SK-N-SH treated with all-trans-retinoic acid at 6 μM for 48 hours (cell line): ENCODE results near the gene ADIG.

Source experiments
- ATAC-seq: fragments of 200-7000 bp; cut with Tn5 transposase; 3 replicates; pipeline ENCODE4 v1.9.1; 2020; ENCODE audit warnings: mild to moderate bottlenecking, moderate library complexity
- BACH2 ChIP-seq: fragments of 250-450 bp; sonication (Bioruptor Pico); IDR thresholded peaks from 2 replicates; pipeline ENCODE4 v1.9.0; 2021; ENCODE audit warnings: mild to moderate bottlenecking, borderline replicate concordance
- CREB5 ChIP-seq: fragments of 250-450 bp; sonication (Bioruptor Pico); IDR thresholded peaks from 2 replicates; pipeline ENCODE4 v1.5.1; 2020; ENCODE audit warnings: low read depth, mild to moderate bottlenecking, moderate library complexity
- CSDC2 ChIP-seq: fragments of 250-450 bp; sonication (Bioruptor Pico); IDR thresholded peaks from 2 replicates; pipeline ENCODE4 v1.5.0; 2020; ENCODE audit warnings: mild to moderate bottlenecking, moderate library complexity
- CSRNP3 ChIP-seq: fragments of 250-450 bp; sonication (Bioruptor Pico); IDR thresholded peaks from 2 replicates; pipeline ENCODE4 v1.5.1; 2021; ENCODE audit warnings: mild to moderate bottlenecking, moderate library complexity
- ESRRG ChIP-seq: fragments of 250-450 bp; sonication (Bioruptor Pico); IDR thresholded peaks from 2 replicates; pipeline ENCODE4 v1.6.1; 2021; ENCODE audit warnings: mild to moderate bottlenecking
- GLIS3 ChIP-seq: fragments of 250-450 bp; sonication (Bioruptor Pico); IDR thresholded peaks from 2 replicates; pipeline ENCODE4 v1.5.0; 2020; ENCODE audit warnings: mild to moderate bottlenecking, moderate library complexity
- OSR1 ChIP-seq: fragments of 250-450 bp; sonication (Bioruptor Pico); IDR thresholded peaks from 2 replicates; pipeline ENCODE4 v1.8.0; 2022; ENCODE audit warnings: moderate library complexity, mild to moderate bottlenecking, inconsistent platforms
- RARB ChIP-seq: fragments of 250-450 bp; sonication (Bioruptor Pico); IDR thresholded peaks from 2 replicates; pipeline ENCODE4 v1.8.0; 2021; ENCODE audit warnings: mild to moderate bottlenecking, moderate library complexity
- TCF4 ChIP-seq: fragments of 250-450 bp; sonication (Bioruptor Pico); IDR thresholded peaks from 2 replicates; pipeline ENCODE4 v1.8.0; 2021; ENCODE audit warnings: mild to moderate bottlenecking, moderate library complexity, borderline replicate concordance
- TOX ChIP-seq: fragments of 250-450 bp; sonication (Bioruptor Pico); IDR thresholded peaks from 2 replicates; pipeline ENCODE4 v1.8.0; 2021; ENCODE audit warnings: mild to moderate bottlenecking, moderate library complexity, borderline replicate concordance
- TSHZ2 ChIP-seq: fragments of 250-450 bp; sonication (Bioruptor Pico); IDR thresholded peaks from 2 replicates; pipeline ENCODE4 v1.5.0; 2020; ENCODE audit warnings: mild to moderate bottlenecking, moderate library complexity
- ZFP3 ChIP-seq: fragments of 250-450 bp; sonication (Bioruptor Pico); IDR thresholded peaks from 2 replicates; pipeline ENCODE4 v1.5.0; 2020; ENCODE audit warnings: mild to moderate bottlenecking, moderate library complexity
- ZFP30 ChIP-seq: fragments of 450-650 bp; formaldehyde crosslinking; IDR thresholded peaks from 2 replicates; pipeline ENCODE4 v1.5.0; 2022; ENCODE audit warnings: mild to moderate bottlenecking, moderate library complexity
- ZNF8 ChIP-seq: fragments of 450-650 bp; formaldehyde crosslinking; IDR thresholded peaks from 2 replicates; pipeline ENCODE4 v1.5.0; 2020; ENCODE audit warnings: mild to moderate bottlenecking, moderate library complexity
- TF ChIP-seq, protein P1 (sequence below): fragments of 250-450 bp; sonication (Bioruptor Pico); IDR thresholded peaks from 2 replicates; pipeline ENCODE4 v1.8.0; 2020; ENCODE audit warnings: mild to moderate bottlenecking, moderate library complexity, borderline replicate concordance
- TF ChIP-seq, protein P2 (sequence below): fragments of 250-450 bp; sonication (Bioruptor Pico); IDR thresholded peaks from 2 replicates; pipeline ENCODE4 v1.8.0; 2021; ENCODE audit warnings: low read depth, mild to moderate bottlenecking, moderate library complexity, borderline replicate concordance

ADIG gene

GRCh38 chr20:38563802-38564431 is 17.1 kb upstream of the ADIG start:
- no peak for ATAC-seq

GRCh38 chr20:38564680-38565079 is 16.3 kb upstream of the ADIG start:
- no peak for ATAC-seq
- TF ChIP-seq ZFP30 (no peak), CSDC2 (CRISPR knock-in tag) (no peak), OSR1 (CRISPR knock-in tag) (no peak), TSHZ2 (CRISPR knock-in tag) (no peak), RARB (CRISPR knock-in tag) (no peak), CSRNP3 (CRISPR knock-in tag) (no peak), ESRRG (no peak), BACH2 (no peak), TOX (CRISPR knock-in tag) (no peak), GLIS3 (CRISPR knock-in tag) (no peak)
- TF ChIP-seq, protein P1, sequence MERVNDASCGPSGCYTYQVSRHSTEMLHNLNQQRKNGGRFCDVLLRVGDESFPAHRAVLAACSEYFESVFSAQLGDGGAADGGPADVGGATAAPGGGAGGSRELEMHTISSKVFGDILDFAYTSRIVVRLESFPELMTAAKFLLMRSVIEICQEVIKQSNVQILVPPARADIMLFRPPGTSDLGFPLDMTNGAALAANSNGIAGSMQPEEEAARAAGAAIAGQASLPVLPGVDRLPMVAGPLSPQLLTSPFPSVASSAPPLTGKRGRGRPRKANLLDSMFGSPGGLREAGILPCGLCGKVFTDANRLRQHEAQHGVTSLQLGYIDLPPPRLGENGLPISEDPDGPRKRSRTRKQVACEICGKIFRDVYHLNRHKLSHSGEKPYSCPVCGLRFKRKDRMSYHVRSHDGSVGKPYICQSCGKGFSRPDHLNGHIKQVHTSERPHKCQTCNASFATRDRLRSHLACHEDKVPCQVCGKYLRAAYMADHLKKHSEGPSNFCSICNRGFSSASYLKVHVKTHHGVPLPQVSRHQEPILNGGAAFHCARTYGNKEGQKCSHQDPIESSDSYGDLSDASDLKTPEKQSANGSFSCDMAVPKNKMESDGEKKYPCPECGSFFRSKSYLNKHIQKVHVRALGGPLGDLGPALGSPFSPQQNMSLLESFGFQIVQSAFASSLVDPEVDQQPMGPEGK = no peak
- TF ChIP-seq, protein P2, sequence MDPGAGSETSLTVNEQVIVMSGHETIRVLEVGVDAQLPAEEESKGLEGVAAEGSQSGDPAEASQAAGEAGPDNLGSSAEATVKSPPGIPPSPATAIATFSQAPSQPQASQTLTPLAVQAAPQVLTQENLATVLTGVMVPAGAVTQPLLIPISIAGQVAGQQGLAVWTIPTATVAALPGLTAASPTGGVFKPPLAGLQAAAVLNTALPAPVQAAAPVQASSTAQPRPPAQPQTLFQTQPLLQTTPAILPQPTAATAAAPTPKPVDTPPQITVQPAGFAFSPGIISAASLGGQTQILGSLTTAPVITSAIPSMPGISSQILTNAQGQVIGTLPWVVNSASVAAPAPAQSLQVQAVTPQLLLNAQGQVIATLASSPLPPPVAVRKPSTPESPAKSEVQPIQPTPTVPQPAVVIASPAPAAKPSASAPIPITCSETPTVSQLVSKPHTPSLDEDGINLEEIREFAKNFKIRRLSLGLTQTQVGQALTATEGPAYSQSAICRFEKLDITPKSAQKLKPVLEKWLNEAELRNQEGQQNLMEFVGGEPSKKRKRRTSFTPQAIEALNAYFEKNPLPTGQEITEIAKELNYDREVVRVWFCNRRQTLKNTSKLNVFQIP (CRISPR knock-in tag) = no peak

More at GRCh38 chr20:38563802-38564431, 17.1 kb upstream of the ADIG start:
- TF ChIP-seq, protein P1 = no peak
- TF ChIP-seq ZNF8 (CRISPR knock-in tag) (no peak), ZFP3 (CRISPR knock-in tag) (no peak), OSR1 (CRISPR knock-in tag) (no peak), CREB5 (CRISPR knock-in tag) (no peak), TCF4 (CRISPR knock-in tag) (no peak), ZFP30 (no peak), TOX (CRISPR knock-in tag) (no peak), CSDC2 (CRISPR knock-in tag) (no peak), CSRNP3 (CRISPR knock-in tag) (no peak), BACH2 (no peak)
